ENCODE measurements around the gene TNPO1.

- TF ChIP-seq POLR2AphosphoS5 (IDR thresholded peaks at IDR 0.05) (no peak), CTCF (IDR thresholded peaks at IDR 0.05) (no peak)
Measured at GRCh38 chr5:72878854-72879253, 62.4 kb downstream of the TNPO1 start.
